ENCODE measurements around the gene CRYM.

Gene CRYM

DNA sequence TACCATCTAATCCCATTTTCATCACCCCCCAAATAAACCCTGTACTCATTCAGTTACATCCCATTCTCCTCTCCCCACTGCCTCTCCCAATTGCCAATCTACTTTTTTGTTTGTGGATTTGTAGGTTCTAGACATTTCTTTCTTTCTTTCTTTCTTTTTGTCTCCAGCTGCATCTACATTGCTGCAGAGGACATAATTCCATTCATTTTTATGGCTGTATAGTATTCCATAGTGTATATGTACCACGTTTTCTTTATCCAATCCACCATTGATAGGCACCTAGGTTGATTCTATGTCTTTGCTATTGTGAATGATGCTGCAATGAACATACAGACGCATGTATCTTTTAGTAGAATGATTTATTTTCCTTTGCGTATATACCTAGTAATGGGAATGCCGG, 6.3 kb upstream of the CRYM start:
- DNase-seq (ENCODE audit: low read depth): no peak
- no peak overlapping the region for H3K4me3 ChIP-seq (ENCODE audit: low read depth, low read length)
- TF ChIP-seq, protein P1, sequence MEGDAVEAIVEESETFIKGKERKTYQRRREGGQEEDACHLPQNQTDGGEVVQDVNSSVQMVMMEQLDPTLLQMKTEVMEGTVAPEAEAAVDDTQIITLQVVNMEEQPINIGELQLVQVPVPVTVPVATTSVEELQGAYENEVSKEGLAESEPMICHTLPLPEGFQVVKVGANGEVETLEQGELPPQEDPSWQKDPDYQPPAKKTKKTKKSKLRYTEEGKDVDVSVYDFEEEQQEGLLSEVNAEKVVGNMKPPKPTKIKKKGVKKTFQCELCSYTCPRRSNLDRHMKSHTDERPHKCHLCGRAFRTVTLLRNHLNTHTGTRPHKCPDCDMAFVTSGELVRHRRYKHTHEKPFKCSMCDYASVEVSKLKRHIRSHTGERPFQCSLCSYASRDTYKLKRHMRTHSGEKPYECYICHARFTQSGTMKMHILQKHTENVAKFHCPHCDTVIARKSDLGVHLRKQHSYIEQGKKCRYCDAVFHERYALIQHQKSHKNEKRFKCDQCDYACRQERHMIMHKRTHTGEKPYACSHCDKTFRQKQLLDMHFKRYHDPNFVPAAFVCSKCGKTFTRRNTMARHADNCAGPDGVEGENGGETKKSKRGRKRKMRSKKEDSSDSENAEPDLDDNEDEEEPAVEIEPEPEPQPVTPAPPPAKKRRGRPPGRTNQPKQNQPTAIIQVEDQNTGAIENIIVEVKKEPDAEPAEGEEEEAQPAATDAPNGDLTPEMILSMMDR (IDR thresholded peaks at IDR 0.05; ENCODE audit: control insufficient read depth, extremely low read depth, insufficient read depth): no peak

- no peak overlapping the region for H3K4me3 ChIP-seq (ENCODE audit: low read depth, low read length)
- TF ChIP-seq, protein P1 (IDR thresholded peaks at IDR 0.05; ENCODE audit: control insufficient read depth, extremely low read depth, insufficient read depth): no peak
- DNase-seq (ENCODE audit: low read depth): no peak
Measured at GRCh38 chr16:21283521-21284289, 5.6 kb upstream of the CRYM start.

- no peak for DNase-seq (ENCODE audit: low read depth)
- H3K4me3 ChIP-seq (ENCODE audit: low read depth, low read length): no peak overlapping the region
- TF ChIP-seq, protein P1 (IDR thresholded peaks at IDR 0.05; ENCODE audit: control insufficient read depth, extremely low read depth, insufficient read depth): no peak
Measured at GRCh38 chr16:21281698-21282389, 3.8 kb upstream of the CRYM start.

GRCh38 chr16:21279501-21279900, 1.4 kb upstream of the CRYM start:
- DNase-seq (ENCODE audit: low read depth): no peak
- no peak overlapping the region for H3K4me3 ChIP-seq (ENCODE audit: low read depth, low read length)
- TF ChIP-seq, protein P1 (IDR thresholded peaks at IDR 0.05; ENCODE audit: control insufficient read depth, extremely low read depth, insufficient read depth): no peak

DNA sequence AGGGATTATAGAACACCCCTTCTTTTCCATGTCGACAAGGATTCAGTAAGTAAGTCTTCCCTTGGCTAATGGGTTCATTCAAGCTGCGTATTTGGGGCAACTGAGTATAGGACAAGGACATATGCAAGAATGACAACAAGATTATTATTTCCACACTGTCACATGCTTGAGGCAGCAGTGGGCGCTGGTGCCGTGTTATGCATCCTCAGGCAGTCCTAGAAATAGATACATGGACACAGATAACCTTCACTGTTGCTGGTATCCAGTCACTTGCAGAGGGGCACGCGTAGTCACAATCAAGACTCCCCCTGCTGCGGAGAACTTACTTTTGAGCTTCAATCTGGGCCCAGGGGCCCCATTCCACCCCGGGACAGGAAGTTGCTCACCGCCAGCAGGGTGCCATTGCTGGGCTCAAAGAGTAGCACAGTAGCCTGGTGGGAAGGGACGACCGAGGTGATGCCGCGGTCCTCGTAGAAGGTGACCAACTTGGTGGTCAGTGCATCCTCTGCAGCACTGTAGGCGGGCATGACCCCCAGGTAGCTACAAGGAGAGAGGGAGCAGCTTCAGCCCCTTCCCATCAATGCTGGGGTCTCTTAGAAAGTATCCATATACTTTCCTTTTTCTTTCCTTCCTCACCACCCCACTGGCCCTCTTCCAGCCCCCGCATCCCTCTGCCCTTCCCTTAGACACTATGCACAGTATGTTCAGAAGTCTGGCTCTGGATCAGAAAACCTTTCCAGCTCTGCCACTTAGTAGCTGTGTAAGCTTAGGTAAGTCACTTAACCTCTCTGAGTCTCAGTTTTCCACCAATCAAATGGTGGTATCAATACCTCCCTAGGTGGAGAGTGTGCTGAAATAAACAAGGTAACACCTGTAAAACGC, 804 bp downstream of the CRYM start:
- DNase-seq (ENCODE audit: low read depth): no peak
- TF ChIP-seq, protein P1 (IDR thresholded peaks at IDR 0.05; ENCODE audit: control insufficient read depth, extremely low read depth, insufficient read depth): no peak
- H3K4me3 ChIP-seq (ENCODE audit: low read depth, low read length): peak overlapping the region; percentile 47

- TF ChIP-seq, protein P1 (IDR thresholded peaks at IDR 0.05; ENCODE audit: control insufficient read depth, extremely low read depth, insufficient read depth): no peak
Measured at GRCh38 chr16:21276090-21276489, 2.0 kb downstream of the CRYM start.

More at GRCh38 chr16:21276090-21276489, 2.0 kb downstream of the CRYM start:
- DNase-seq (ENCODE audit: low read depth): no peak
- H3K4me3 ChIP-seq (ENCODE audit: low read depth, low read length): no peak overlapping the region

All from LNCaP clone FGC (cell line).